ENCODE data around the gene ANKS3. TPM values are rescaled to one million over a fixed set of nuclear protein-coding genes. Genes with fewer than 3 reads are reported as not detected.

The ANKS3 gene
- total RNA-seq, 1 experiment from 2014 or later: 32.8 TPM

DNA sequence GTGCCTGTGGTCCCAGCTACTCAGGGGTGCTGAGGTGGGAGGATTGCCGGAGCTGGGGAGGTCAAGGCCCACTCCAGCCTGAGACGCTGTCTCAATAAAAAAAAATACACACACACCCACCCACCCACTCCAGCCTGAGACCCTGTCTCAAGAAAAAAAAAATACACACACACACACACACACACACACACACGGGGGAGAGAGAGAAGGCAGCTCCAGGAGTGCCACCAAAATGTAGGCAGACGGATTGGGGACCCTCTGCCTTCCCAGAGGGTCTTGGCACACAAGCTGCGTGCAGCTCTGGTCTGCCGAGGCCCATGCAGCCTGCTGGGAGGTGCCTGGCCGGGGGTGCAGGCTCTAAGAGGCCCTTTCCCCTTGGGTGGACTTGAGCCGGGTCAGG is 46.7 kb downstream of the ANKS3 start:
- TF ChIP-seq, protein P1, sequence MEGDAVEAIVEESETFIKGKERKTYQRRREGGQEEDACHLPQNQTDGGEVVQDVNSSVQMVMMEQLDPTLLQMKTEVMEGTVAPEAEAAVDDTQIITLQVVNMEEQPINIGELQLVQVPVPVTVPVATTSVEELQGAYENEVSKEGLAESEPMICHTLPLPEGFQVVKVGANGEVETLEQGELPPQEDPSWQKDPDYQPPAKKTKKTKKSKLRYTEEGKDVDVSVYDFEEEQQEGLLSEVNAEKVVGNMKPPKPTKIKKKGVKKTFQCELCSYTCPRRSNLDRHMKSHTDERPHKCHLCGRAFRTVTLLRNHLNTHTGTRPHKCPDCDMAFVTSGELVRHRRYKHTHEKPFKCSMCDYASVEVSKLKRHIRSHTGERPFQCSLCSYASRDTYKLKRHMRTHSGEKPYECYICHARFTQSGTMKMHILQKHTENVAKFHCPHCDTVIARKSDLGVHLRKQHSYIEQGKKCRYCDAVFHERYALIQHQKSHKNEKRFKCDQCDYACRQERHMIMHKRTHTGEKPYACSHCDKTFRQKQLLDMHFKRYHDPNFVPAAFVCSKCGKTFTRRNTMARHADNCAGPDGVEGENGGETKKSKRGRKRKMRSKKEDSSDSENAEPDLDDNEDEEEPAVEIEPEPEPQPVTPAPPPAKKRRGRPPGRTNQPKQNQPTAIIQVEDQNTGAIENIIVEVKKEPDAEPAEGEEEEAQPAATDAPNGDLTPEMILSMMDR (conservative IDR thresholded peaks at IDR 0.05): no peak
- TF ChIP-seq EZH2 (IDR thresholded peaks at IDR 0.05; ENCODE audit: low read depth): no peak
- POLR2A ChIA-PET (ENCODE audit: unreplicated experiment): no interaction called here
- Histone ChIP-seq H3K4me3 (no peak overlapping the region), H3F3A (ENCODE audit: insufficient read depth, low read depth) (peaks cover 19% of the 10 kb centered on the region), H3K79me2 (ENCODE audit: low read depth) (no peaks in the 10 kb centered on the region), H3K9me3 (ENCODE audit: insufficient read depth, low read depth) (no peaks in the 10 kb centered on the region), H3K4me2 (no peak overlapping the region), H3K4me1 (replicated peaks; ENCODE audit: insufficient read depth) (peaks cover 34% of the 10 kb centered on the region), H4K20me1 (ENCODE audit: insufficient read depth) (no peaks in the 10 kb centered on the region; the same call in 1 of the 2 replicates), H3K27me3 (ENCODE audit: insufficient read depth, low read depth) (no peaks in the 10 kb centered on the region), H3K27ac (no peak overlapping the region), H3K9me2 (ENCODE audit: insufficient read depth) (no peaks in the 10 kb centered on the region), H2AFZ (no peak overlapping the region), H3K36me3 (ENCODE audit: low read depth) (no peaks in the 10 kb centered on the region)
- intact Hi-C loops (cut with micrococcal nuclease; ENCODE audit: unreplicated experiment): loop anchor here (10.0 kb wide), 1 partner anchor 407 kb away; the partner anchor contains the start of gene EEF2KMT
- BruUV-seq (replicated peaks): no TSS peak
- no peak for DNase-seq
- CTCF ChIA-PET: interaction anchor here (0.5 kb wide), 1 partner anchor 98 kb away, joined by 4 read pairs; no protein-coding TSS in a partner anchor

DNA sequence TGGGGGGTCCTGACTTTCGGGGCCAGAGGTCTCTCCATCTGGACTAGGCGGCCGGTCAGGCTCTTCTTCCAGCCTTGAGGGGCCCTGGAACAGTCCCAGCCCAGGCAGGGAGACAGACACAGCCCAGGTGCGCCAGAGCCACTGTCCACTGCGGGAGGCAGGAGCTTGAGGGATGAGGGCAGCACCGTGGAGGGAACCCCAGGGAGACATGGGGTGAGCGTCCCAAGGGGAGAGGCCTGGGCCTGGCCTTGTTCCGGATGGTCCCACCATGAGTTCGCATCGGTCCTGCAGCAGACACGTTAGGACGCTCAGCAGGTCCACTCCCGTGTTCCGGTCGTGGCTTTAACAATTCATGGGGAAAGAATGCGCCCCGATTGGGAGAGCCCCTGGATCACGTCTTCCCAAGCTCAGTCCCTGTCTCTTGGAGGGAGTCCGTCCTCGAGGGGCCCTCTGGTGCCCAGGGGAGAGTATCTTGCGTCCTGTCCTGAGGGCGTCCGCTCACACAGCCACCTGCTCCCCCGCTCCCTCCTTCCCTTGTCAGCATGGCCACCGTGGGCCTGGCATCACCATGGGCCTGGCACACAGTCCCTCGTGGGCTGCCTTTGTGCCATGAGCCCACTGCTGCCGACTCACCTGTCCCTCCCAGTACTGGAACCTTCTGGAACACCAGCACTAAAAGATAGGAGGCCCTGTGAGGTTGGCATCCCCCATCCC is 47.4 kb downstream of the ANKS3 start:
- no peaks in the 10 kb centered on the region for H3K27me3 ChIP-seq (ENCODE audit: insufficient read depth, low read depth)
- CTCF ChIA-PET: no interaction called here
- no peak overlapping the region for H3K27ac ChIP-seq
- no peaks in the 10 kb centered on the region for H3K9me3 ChIP-seq (ENCODE audit: insufficient read depth, low read depth)
- no peaks in the 10 kb centered on the region; the same call in 1 of the 2 replicates for H3K36me3 ChIP-seq (ENCODE audit: low read depth)
- H4K20me1 ChIP-seq (ENCODE audit: insufficient read depth): no peaks in the 10 kb centered on the region
- no peak overlapping the region for H2AFZ ChIP-seq
- TF ChIP-seq EZH2 (IDR thresholded peaks at IDR 0.05; ENCODE audit: low read depth): no peak
- TF ChIP-seq, protein P1 (conservative IDR thresholded peaks at IDR 0.05): no peak
- DNase-seq: no peak
- no peak overlapping the region for H3K4me3 ChIP-seq
- peaks cover 35% of the 10 kb centered on the region for H3K4me1 ChIP-seq (replicated peaks; ENCODE audit: insufficient read depth)
- POLR2A ChIA-PET (ENCODE audit: unreplicated experiment): interaction anchor here (0.6 kb wide), 1 partner anchor 23 kb away, joined by 5 read pairs; no protein-coding TSS in a partner anchor
- BruUV-seq (replicated peaks): no TSS peak
- H3K9me2 ChIP-seq (ENCODE audit: insufficient read depth): no peaks in the 10 kb centered on the region
- intact Hi-C loops (cut with micrococcal nuclease; ENCODE audit: unreplicated experiment): loop anchor here (10.0 kb wide), 1 partner anchor 408 kb away; the partner anchor contains the start of gene EEF2KMT
- no peak overlapping the region for H3K4me2 ChIP-seq
- peaks cover 20% of the 10 kb centered on the region for H3F3A ChIP-seq (ENCODE audit: insufficient read depth, low read depth)
- H3K79me2 ChIP-seq (ENCODE audit: low read depth): no peaks in the 10 kb centered on the region

DNA sequence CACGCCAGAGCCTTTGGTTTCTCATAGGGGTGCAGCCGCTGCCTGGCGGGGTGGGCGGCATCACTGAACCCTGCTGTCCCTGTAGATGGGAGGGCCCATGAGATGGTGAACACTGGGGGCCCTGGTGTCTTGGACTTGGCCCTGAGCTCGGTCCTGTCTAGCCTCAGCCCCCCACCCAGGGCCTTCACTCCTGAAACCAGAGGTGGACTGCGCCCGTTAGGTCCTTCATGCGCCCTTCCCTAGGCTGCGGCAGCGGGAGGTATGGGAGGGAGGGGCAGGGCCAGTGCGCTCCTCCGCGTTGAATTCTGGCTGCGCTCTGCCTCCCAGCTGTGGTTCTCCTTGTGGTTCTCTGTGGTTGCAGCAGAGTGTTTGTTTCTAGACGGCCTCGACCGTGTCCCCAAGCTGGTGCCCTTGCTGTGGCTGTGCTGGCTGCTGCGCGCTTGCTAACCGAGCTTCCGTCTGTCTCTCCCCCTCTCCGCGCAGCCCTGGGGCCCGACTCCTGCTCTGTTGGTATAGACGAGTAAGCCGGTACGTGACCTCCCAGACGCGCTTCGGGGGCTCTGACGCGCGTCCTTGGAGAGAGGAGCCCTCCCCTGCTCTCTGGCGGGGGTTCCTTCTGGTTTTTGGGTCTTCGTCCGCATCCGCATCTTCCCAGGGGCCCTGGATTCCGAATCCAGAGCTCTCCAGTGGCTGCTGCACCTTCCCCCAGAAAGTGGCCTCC is 48.1 kb downstream of the ANKS3 start:
- H3K4me2 ChIP-seq: no peak overlapping the region
- H4K20me1 ChIP-seq (ENCODE audit: insufficient read depth): no peaks in the 10 kb centered on the region
- POLR2A ChIA-PET (ENCODE audit: unreplicated experiment): interaction anchor here (0.6 kb wide), 1 partner anchor 24 kb away, joined by 5 read pairs; no protein-coding TSS in a partner anchor
- CTCF ChIA-PET: no interaction called here
- H3K4me3 ChIP-seq: no peak overlapping the region
- no peaks in the 10 kb centered on the region for H3K9me2 ChIP-seq (ENCODE audit: insufficient read depth)
- intact Hi-C loops (cut with micrococcal nuclease; ENCODE audit: unreplicated experiment): loop anchor here (10.0 kb wide), 1 partner anchor 409 kb away; the partner anchor contains the start of gene EEF2KMT
- no peak overlapping the region for H2AFZ ChIP-seq
- H3K4me1 ChIP-seq (replicated peaks; ENCODE audit: insufficient read depth): peaks cover 42% of the 10 kb centered on the region
- H3K27ac ChIP-seq: no peak overlapping the region
- no peaks in the 10 kb centered on the region for H3K9me3 ChIP-seq (ENCODE audit: insufficient read depth, low read depth)
- TF ChIP-seq EZH2 (IDR thresholded peaks at IDR 0.05; ENCODE audit: low read depth): no peak
- TF ChIP-seq, protein P1 (conservative IDR thresholded peaks at IDR 0.05): no peak
- no peaks in the 10 kb centered on the region; the same call in 1 of the 2 replicates for H3K36me3 ChIP-seq (ENCODE audit: low read depth)
- H3K79me2 ChIP-seq (ENCODE audit: low read depth): no peaks in the 10 kb centered on the region
- peaks cover 27% of the 10 kb centered on the region for H3F3A ChIP-seq (ENCODE audit: insufficient read depth, low read depth)
- H3K27me3 ChIP-seq (ENCODE audit: insufficient read depth, low read depth): no peaks in the 10 kb centered on the region
- DNase-seq: no peak
- BruUV-seq (replicated peaks): no TSS peak
